H7 (cell line): ENCODE data around the gene SH2D4B. TPM values are rescaled to one million over a fixed set of nuclear protein-coding genes. Genes with fewer than 3 reads are reported as not detected.

Experiments
- DNase-seq: peaks from one replicate; pipeline ENCODE4 v3.0.0; 2012
- H3K27me3 ChIP-seq: 2 replicates; pipeline ENCODE4 v1.6.0; 2011; ENCODE audit warnings: mild to moderate bottlenecking, low read length; ENCODE audit not compliant: control insufficient read depth, insufficient read depth
- H3K36me3 ChIP-seq: replicated peaks from 2 replicates; pipeline ENCODE4 v1.5.1; 2011; ENCODE audit warnings: low read length; ENCODE audit not compliant: control insufficient read depth, insufficient read depth
- H3K4me3 ChIP-seq: 2 replicates; pipeline ENCODE4 v1.5.1; 2011; ENCODE audit warnings: low read depth, mild to moderate bottlenecking, control low read depth, low read length, moderate library complexity; ENCODE audit not compliant: insufficient read depth
- total RNA-seq: library from RNA; depleted of rRNA; stranded (reverse); fragments of >200 nt; shearing (Covaris generic); gene quantifications from 2 replicates; pipeline ENCODE4 v1.2.3, GENCODE V29; 2014

The SH2D4B gene
- total RNA-seq, 1 experiment from 2014 or later: not detected

DNA sequence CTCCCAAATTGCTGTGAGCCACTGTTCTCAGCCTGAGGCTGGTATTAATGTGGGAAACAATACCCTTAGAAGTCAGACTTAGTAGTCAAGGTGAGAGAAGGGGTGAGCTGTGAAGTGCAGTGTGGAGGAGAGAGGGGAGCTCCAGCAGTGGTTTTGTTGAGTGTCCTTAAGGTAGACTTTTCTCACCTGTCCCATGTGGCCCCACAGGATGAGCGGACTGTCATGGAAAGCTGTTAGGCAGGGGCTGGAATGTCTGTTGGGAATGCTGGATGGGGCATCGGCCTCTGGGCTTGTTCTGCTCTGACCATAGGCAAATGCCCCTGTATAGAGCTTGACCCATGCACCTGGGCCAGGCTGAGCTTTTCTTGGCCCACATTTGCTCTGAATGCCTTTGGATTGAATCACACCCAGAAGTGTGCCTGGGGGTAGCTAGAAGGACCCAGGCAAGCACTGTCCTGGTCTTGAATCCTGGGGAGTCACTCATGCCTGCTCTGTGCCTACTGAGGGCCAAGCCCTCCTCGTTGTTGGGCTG lies 36.3 kb upstream of the SH2D4B start:
- Histone ChIP-seq H3K4me3 (no peak overlapping the region), H3K27me3 (no peaks in the 10 kb centered on the region), H3K36me3 (no peaks in the 10 kb centered on the region)
- no peak for DNase-seq

- no peak overlapping the region for H3K4me3 ChIP-seq
- no peaks in the 10 kb centered on the region for H3K27me3 ChIP-seq
- no peak for DNase-seq
- no peaks in the 10 kb centered on the region for H3K36me3 ChIP-seq
Observed at GRCh38 chr10:80501913-80502521, 35.7 kb upstream of the SH2D4B start.

- DNase-seq: no peak
- Histone ChIP-seq H3K4me3 (no peak overlapping the region), H3K36me3 (no peaks in the 10 kb centered on the region), H3K27me3 (no peaks in the 10 kb centered on the region)
Observed at GRCh38 chr10:80502621-80503583, 34.8 kb upstream of the SH2D4B start.

DNA sequence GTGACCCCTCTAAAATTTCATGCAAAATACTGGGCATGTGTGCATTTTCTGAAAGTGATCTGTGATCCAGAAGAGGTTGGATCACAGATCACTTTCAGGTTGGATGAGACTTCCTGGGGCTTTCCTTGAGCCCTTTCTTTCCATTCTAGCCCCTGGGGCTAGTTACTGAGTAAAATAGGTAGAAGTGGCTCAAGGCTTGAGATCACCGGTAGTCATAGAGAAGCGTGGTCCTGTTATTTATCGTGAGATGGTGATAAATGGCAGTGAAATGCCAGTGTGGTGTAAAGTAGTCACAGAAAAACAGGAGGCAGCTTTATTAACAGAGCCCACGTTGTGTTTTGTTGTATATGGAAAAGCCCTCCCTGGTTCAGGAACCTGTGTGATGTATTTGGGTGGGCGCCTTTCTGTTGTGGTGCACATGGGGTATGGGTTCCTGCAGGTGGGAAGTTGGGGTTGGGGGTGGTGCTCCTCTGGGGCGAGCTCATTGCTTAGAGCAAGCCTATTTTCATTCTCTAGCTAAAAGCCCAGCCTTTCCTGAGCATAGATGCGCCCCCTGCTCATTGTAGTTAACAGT lies 34.0 kb upstream of the SH2D4B start:
- DNase-seq: no peak
- no peaks in the 10 kb centered on the region for H3K27me3 ChIP-seq
- no peak overlapping the region for H3K4me3 ChIP-seq

DNA sequence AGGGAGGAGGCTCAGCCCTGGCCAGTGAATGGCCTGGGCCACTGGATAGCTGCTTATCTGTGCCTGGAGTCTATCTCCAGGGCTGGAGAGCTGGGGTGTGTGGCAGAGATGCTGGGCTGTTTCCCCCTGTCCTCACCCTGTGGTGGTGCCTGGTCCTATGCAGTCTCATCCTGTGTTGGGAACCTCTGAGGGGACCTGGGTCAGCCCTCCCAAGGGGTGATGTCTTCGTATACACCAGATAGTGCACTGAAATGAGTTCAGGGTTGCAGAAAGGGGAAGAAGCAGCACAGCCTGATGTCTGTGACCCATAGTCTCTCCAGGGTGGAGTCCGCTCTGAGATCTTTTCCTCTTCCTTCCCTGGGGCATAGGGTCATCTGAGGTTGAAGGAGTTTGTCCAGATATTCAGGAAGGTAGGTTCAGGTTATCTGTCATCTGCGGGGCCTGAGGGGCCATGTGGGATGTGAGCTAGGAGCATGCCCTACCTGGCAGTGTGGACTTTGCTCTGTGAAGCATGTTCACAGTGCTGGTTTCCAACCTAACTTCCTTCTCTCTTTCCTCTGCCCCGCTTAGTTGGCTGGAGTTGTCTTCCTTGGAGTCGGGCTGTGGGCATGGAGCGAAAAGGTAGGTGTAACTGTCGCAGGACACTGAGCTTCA lies 33.4 kb upstream of the SH2D4B start:
- Histone ChIP-seq H3K4me3 (no peak overlapping the region), H3K36me3 (no peaks in the 10 kb centered on the region), H3K27me3 (no peaks in the 10 kb centered on the region)
- DNase-seq: peak; percentile 85

More for the DNA sequence above, 34.0 kb upstream of the SH2D4B start:
- H3K36me3 ChIP-seq: no peaks in the 10 kb centered on the region

- no peaks in the 10 kb centered on the region for H3K27me3 ChIP-seq
- H3K36me3 ChIP-seq: no peaks in the 10 kb centered on the region; the same call in 1 of the 2 replicates
- no peak overlapping the region for H3K4me3 ChIP-seq
- DNase-seq: no peak
Observed at GRCh38 chr10:80504897-80505465, 32.7 kb upstream of the SH2D4B start.

GRCh38 chr10:80506189-80506575 lies 31.5 kb upstream of the SH2D4B start:
- Histone ChIP-seq H3K27me3 (no peaks in the 10 kb centered on the region), H3K4me3 (no peak overlapping the region), H3K36me3 (no peaks in the 10 kb centered on the region; the same call in 1 of the 2 replicates)
- DNase-seq: no peak

DNA sequence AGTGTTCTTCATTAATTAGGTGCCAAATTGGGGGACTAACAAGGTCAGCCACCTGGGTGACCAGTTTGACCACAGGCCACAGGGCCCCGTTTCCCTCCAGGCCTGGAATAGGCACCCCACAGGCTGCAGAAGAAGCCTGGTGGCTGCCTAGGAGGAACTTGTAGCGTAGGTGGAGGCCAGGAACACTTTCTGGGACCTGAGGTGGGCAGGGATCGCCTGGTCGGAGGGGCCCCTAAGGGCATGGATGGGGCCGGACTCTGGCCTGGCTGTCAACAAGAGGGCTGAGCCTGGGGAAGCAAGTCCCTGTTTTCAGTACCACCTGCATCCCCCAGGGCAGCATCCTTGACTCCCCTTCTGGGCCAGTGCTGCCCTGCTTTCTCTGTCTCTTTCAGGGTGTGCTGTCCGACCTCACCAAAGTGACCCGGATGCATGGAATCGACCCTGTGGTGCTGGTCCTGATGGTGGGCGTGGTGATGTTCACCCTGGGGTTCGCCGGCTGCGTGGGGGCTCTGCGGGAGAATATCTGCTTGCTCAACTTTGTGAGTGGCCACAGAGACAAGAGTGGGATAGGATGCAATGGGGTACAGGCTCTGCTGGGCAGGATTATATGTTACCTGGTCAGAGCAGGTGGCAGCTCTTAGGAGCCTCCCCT lies 30.7 kb upstream of the SH2D4B start:
- Histone ChIP-seq H3K27me3 (no peaks in the 10 kb centered on the region), H3K36me3 (no peaks in the 10 kb centered on the region; the same call in 1 of the 2 replicates), H3K4me3 (no peak overlapping the region)
- DNase-seq: no peak

GRCh38 chr10:80509108-80509402 lies 28.6 kb upstream of the SH2D4B start:
- H3K4me3 ChIP-seq: no peak overlapping the region
- no peak for DNase-seq

GRCh38 chr10:80509403-80510161 lies 28.1 kb upstream of the SH2D4B start:
- no peak overlapping the region for H3K4me3 ChIP-seq
- H3K36me3 ChIP-seq: peaks cover 8% of the 10 kb centered on the region
- DNase-seq: no peak
- no peaks in the 10 kb centered on the region for H3K27me3 ChIP-seq

More at GRCh38 chr10:80509108-80509402, 28.6 kb upstream of the SH2D4B start:
- H3K27me3 ChIP-seq: no peaks in the 10 kb centered on the region
- peaks cover 3% of the 10 kb centered on the region for H3K36me3 ChIP-seq

GRCh38 chr10:80512031-80512526 lies 25.6 kb upstream of the SH2D4B start:
- Histone ChIP-seq H3K4me3 (no peak overlapping the region), H3K27me3 (no peaks in the 10 kb centered on the region), H3K36me3 (peaks cover 13% of the 10 kb centered on the region)
- no peak for DNase-seq

- H3K27me3 ChIP-seq: no peaks in the 10 kb centered on the region
- peaks cover 15% of the 10 kb centered on the region for H3K36me3 ChIP-seq
- no peak overlapping the region for H3K4me3 ChIP-seq
- DNase-seq: no peak
Observed at GRCh38 chr10:80513106-80513505, 24.6 kb upstream of the SH2D4B start.

DNA sequence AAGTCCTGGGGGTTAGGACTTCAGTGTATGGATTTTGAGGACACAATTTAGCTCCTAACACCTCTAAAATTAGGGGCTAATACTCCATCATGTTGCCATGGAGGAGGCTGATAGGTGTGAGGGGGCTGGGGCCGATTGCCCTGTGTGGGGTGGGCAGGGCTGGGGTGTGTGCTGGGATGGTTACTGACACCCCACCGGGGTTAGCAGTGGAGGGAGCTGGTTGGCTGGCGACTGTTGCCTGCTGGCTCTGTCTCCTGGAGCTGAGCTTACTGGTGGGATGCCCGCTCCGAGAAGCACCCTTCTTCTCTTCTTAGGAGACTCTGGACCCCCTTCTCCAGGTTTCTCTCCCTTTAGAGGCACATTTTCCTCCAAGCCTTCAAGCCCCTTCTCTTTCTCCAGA lies 22.2 kb upstream of the SH2D4B start:
- H3K27me3 ChIP-seq: no peaks in the 10 kb centered on the region
- no peak for DNase-seq
- H3K4me3 ChIP-seq: no peak overlapping the region
- H3K36me3 ChIP-seq: peaks cover 15% of the 10 kb centered on the region
